ENCODE measurements around the gene SETD9.

SETD9 gene

DNA sequence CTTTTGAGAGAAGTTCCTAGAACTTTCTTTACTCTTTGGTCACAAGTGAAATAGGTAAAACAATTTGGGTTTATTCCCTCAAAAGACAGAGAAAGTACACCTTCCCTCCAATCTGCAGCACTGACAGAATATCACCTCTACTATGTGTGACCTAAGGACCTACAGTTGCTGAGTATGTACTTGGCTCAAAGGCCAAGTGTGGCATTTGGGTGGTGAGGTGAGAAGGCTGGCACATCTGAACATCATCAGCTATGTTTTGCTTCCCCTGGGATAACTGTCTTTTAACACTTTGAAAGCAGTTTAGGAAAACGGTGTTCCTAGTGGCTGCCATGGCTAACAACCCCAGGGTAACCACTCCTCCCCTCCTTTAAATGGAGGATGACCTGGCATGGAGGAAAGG lies 24.9 kb downstream of the SETD9 start:
- DNase-seq (ENCODE audit: low read depth in 2 of 2) = no peak

DNA sequence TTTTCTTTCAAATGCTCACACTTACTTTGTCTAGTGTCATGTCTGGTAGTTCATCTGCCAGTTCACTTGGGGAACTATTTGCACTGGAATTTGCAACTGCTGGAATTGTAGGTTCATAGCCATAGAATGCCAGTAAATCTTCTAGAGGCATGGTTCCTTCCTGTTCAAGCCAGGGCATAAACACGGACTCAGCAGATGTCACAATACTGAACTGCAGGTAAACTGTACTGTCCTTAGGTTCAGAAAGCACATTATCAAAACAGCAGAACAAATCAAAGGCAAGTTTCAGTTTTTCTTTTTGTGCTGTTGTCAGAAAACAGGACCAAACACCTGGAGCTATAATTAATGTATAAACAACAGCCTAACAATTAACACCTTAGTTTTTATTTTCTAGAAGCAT lies 29.5 kb downstream of the SETD9 start:
- DNase-seq (ENCODE audit: low read depth in 2 of 2) = no peak

DNA sequence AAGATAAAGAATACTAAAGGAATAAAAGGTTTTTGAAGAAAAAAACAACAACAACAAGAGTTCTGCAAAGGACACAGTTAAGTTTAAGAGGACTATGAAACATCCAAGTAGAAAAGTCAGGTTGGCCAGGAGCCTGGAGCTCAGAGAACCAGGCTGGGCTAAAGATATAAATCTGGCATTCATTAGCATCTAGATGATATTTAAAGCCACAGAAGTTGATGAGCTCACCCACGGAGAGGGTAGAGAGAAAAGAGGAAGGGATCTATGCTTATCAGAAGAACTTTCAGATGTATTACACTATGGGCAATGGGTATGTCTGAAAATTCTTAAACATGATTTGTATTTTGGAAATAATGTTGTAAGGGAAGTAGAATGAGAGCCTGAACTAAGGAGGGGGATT lies 32.6 kb downstream of the SETD9 start:
- DNase-seq (ENCODE audit: low read depth in 2 of 2) = peak; percentile 45

GRCh38 chr5:56947052-56947451 lies 37.7 kb downstream of the SETD9 start:
- no peak for DNase-seq (ENCODE audit: low read depth in 2 of 2)

GRCh38 chr5:56950626-56951125 lies 41.3 kb downstream of the SETD9 start:
- peak; percentile 40 to 42 for DNase-seq (ENCODE audit: low read depth in 2 of 2)

- DNase-seq (ENCODE audit: low read depth in 2 of 2) = no peak
These were observed 41.9 kb downstream of the SETD9 start for GRCh38 chr5:56951126-56951945.

DNA sequence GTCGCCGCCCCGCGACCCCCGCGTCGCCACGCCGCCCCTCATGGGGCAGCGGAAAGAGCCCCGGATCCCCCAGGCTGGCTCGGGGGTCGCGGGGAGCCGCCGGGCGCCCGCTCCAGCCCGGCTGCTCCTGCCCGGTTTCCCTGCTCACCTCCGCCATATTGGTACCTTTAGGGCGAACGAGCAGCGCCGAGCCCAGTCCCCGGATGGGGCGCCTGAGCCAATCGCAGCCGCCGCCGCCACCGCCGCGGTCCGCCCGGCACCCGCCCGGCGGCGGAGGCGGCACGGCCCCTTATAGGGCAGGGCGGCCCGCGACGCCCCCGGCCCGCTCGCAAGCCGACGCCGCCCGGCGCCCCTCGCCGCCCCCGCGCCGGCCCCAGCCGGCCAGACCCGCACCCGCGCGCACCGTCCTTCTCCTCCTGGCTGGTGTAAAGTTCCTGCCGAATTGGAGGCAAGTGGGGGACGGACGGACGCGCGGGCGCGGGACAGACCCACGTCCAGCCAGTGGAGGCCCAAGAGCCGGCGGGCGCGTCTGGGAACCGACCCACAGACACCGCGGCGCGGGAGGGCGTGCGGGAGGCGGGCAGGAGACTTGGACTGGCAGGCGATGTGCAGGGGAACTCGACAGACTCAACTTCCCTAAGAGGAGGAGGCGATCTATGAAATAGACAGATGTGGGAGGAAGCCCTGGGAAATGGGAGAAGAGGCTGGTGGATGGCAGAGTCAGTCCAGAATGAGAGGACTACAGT lies 42.7 kb downstream of the SETD9 start, which contains the start of gene MIER3:
Gene MIER3, minus strand, starts transcription at position 178 of the 746 bp plus-strand sequence. Its CDS starts 21 bp downstream, at position 157.
- DNase-seq (ENCODE audit: low read depth in 2 of 2) = peak; percentile 35 to 36

DNA sequence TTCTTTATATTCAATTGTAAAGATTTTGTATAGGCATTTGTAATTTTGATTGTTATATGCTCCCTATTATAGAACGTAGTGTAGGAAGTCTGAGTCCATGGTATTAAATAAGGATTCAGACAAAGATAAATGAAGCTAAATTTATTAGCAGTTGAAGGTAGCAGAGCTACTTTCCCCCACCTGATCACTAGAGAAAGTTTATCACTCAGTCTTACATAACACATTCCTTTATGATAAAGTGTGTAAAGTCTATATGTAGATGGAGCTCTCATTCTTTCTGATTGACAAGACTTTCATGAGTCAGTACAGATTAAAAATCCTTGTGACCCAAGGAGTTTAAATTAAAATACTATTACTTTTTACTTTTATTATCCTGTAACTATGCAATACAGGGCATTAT lies 44.9 kb downstream of the SETD9 start:
- no peak for DNase-seq (ENCODE audit: low read depth in 2 of 2)

DNA sequence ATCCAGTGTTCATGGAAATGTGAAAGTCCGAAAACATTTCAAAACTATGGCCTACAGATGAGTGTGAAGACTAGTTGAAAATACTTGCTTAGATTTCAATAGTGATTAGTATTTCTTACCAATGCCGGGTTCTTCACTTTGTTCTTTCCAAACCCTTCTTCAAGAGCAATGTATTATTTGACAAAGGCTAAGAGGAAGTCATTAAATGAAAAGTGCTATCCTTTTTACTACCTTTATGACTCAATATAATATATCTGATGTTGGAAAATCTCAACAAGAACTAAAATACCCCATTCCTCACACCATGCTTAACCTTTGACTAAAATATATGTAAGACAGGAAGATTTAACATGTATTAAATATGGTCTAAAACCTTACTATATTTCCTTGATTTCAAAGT lies 49.2 kb downstream of the SETD9 start:
- no peak for DNase-seq (ENCODE audit: low read depth in 2 of 2)

- no peak for DNase-seq (ENCODE audit: low read depth in 2 of 2)
These were observed 49.9 kb downstream of the SETD9 start for GRCh38 chr5:56959326-56959725.

- DNase-seq (ENCODE audit: low read depth in 2 of 2) = no peak
These were observed 52.4 kb downstream of the SETD9 start for GRCh38 chr5:56961746-56962145.

GRCh38 chr5:56962286-56962685 lies 52.9 kb downstream of the SETD9 start:
- DNase-seq (ENCODE audit: low read depth in 2 of 2) = no peak

DNA sequence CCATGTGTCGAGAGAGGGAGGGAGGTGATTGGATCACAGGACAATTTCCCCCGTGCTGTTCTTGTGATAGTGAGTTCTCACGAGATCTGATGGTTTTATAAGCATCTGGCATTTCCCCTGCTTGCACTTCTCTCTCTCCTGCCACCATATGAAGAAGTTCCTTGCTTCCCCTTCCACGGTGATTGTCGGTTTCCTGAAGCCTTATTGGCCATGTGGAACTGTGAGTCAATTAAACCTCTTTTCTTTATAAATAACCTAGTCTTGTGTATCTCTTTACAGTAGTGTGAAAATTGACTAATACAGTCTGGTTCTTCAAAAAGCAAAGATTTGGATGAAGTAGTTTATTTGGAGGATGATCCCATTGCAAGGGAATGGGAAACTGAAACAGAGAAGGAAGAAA lies 53.9 kb downstream of the SETD9 start:
- no peak for DNase-seq (ENCODE audit: low read depth in 2 of 2)

DNA sequence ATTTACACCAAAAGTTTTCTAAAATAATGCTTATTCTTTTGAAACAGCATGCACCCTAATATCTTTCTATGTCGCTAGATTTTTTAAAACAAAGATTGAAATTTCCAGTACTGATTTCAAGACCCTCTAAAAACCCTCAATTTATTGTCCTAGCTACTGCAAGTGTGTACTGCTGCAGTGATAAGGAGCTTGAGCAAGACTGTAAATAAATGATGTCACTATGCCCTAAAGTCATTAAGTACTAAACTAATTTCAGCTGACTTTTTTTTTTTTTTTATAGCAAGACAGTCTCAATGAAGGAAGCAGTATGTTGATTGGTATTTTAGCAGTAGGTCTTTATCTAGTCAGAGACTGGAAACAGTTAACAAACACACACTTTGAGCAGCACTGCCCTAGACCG lies 54.8 kb downstream of the SETD9 start:
- DNase-seq (ENCODE audit: low read depth in 2 of 2) = no peak

Data from fibroblast of skin of left biceps (primary cell).